ENCODE data around the gene SLC16A2.
"Not testable (repeated sequence)": the region's sequence is repeated elsewhere in the genome, so short reads cannot be mapped to it uniquely, and the experiment has no call there.

The SLC16A2 gene

DNA sequence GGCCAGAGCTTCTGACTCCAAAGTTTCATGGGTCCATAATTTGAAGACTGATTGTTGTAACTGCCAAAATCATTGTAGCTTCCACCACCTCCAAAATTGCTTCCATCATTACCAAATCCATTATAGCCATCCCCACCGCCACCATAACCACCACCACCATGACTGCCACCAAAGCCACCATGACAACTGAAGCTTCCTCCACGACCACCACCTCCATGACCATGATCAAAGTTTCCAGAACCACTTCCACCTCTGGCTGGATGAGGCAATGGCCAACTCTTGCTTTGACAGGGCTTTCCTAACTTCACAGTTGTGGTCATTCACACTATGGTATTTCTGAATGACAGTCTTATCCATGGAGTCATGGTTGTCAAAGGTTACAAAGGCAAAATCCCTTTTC is 51.8 kb downstream of the SLC16A2 start:
- not testable (repeated sequence) for H3K9me3 ChIP-seq (ENCODE audit: control insufficient read depth, low read length); H3K27me3 ChIP-seq (ENCODE audit: control insufficient read depth, insufficient read depth, low read length); H3K4me1 ChIP-seq (ENCODE audit: control insufficient read depth, insufficient read depth, low read length); H3K9ac ChIP-seq (ENCODE audit: low read length); H3K4me3 ChIP-seq (ENCODE audit: low read length); H3K36me3 ChIP-seq (ENCODE audit: control insufficient read depth, insufficient read depth, low read length)

GRCh38 chrX:74490247-74490646 is 69.0 kb downstream of the SLC16A2 start:
- Histone ChIP-seq H3K4me1 (ENCODE audit: control insufficient read depth, insufficient read depth, low read length) (peaks cover 15% of the 10 kb centered on the region), H3K9ac (ENCODE audit: low read length) (no peak overlapping the region), H3K9me3 (ENCODE audit: control insufficient read depth, low read length) (no peaks in the 10 kb centered on the region), H3K4me3 (ENCODE audit: low read length) (no peak overlapping the region), H3K36me3 (ENCODE audit: control insufficient read depth, insufficient read depth, low read length) (no peaks in the 10 kb centered on the region), H3K27me3 (ENCODE audit: control insufficient read depth, insufficient read depth, low read length) (no peaks in the 10 kb centered on the region)

DNA sequence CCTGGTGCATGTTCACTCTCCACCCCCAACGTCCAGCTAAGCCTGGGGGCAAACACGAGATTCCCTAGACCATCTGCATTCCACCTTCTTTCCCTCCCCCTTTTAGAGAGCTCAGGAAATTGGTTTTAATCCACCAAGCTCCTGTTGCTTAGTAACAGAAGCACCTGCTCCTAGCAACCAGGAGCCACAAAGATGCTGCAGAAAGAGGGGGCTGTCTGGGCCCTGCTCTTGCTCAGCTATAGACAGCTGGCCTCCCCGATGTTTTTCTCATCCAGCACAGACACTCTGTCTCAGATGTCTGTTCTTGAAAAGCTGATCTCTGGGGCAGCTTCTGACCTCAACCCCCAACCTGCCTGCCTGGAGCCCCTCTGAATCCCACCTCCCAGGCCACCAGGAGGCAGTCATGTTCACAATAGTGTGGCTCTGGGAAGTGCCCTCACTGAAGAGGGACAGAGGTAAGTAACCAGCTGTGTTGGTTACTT is 71.5 kb downstream of the SLC16A2 start:
- H3K9me3 ChIP-seq (ENCODE audit: control insufficient read depth, low read length) = no peaks in the 10 kb centered on the region
- no peak overlapping the region for H3K4me3 ChIP-seq (ENCODE audit: low read length)
- H3K9ac ChIP-seq (ENCODE audit: low read length) = no peak overlapping the region
- peaks cover 15% of the 10 kb centered on the region for H3K4me1 ChIP-seq (ENCODE audit: control insufficient read depth, insufficient read depth, low read length)
- H3K36me3 ChIP-seq (ENCODE audit: control insufficient read depth, insufficient read depth, low read length) = no peaks in the 10 kb centered on the region
- no peaks in the 10 kb centered on the region for H3K27me3 ChIP-seq (ENCODE audit: control insufficient read depth, insufficient read depth, low read length)

- no peaks in the 10 kb centered on the region for H3K36me3 ChIP-seq (ENCODE audit: control insufficient read depth, insufficient read depth, low read length)
- H3K4me3 ChIP-seq (ENCODE audit: low read length) = no peak overlapping the region
- H3K9me3 ChIP-seq (ENCODE audit: control insufficient read depth, low read length) = no peaks in the 10 kb centered on the region
- H3K4me1 ChIP-seq (ENCODE audit: control insufficient read depth, insufficient read depth, low read length) = peaks cover 15% of the 10 kb centered on the region
- H3K27me3 ChIP-seq (ENCODE audit: control insufficient read depth, insufficient read depth, low read length) = no peaks in the 10 kb centered on the region
- no peak overlapping the region for H3K9ac ChIP-seq (ENCODE audit: low read length)
These were observed 72.5 kb downstream of the SLC16A2 start for GRCh38 chrX:74493806-74494205.

DNA sequence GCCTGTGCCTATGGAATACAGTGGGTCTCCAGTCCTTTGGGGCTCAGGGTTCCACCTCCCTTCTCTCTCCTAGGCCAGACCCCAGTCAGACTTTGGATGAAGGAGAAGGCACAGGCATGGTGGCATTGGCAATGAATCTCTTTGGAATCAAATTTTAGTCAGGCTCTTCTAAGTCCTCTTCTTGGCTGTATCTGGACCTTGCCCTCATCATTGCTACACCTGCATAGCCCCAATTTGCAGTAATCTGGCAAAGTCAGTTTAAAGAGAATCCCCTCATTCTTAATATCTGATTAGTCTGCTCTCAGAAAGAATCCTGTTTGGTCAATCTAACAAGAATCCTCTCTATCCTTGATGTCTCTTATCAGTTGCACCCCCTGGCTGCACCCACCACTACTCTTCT is 77.6 kb downstream of the SLC16A2 start:
- no peaks in the 10 kb centered on the region for H3K9me3 ChIP-seq (ENCODE audit: control insufficient read depth, low read length)
- no peak overlapping the region for H3K9ac ChIP-seq (ENCODE audit: low read length)
- no peaks in the 10 kb centered on the region for H3K27me3 ChIP-seq (ENCODE audit: control insufficient read depth, insufficient read depth, low read length)
- no peaks in the 10 kb centered on the region for H3K36me3 ChIP-seq (ENCODE audit: control insufficient read depth, insufficient read depth, low read length)
- H3K4me1 ChIP-seq (ENCODE audit: control insufficient read depth, insufficient read depth, low read length) = no peaks in the 10 kb centered on the region
- H3K4me3 ChIP-seq (ENCODE audit: low read length) = no peak overlapping the region

GRCh38 chrX:74500067-74500466 is 78.8 kb downstream of the SLC16A2 start:
- Histone ChIP-seq H3K27me3 (ENCODE audit: control insufficient read depth, insufficient read depth, low read length) (no peaks in the 10 kb centered on the region), H3K4me1 (ENCODE audit: control insufficient read depth, insufficient read depth, low read length) (no peaks in the 10 kb centered on the region), H3K36me3 (ENCODE audit: control insufficient read depth, insufficient read depth, low read length) (no peaks in the 10 kb centered on the region), H3K4me3 (ENCODE audit: low read length) (no peak overlapping the region), H3K9me3 (ENCODE audit: control insufficient read depth, low read length) (no peaks in the 10 kb centered on the region), H3K9ac (ENCODE audit: low read length) (no peak overlapping the region)

- no peaks in the 10 kb centered on the region for H3K4me1 ChIP-seq (ENCODE audit: control insufficient read depth, insufficient read depth, low read length)
- no peak overlapping the region for H3K9ac ChIP-seq (ENCODE audit: low read length)
- H3K4me3 ChIP-seq (ENCODE audit: low read length) = no peak overlapping the region
- no peaks in the 10 kb centered on the region for H3K27me3 ChIP-seq (ENCODE audit: control insufficient read depth, insufficient read depth, low read length)
- H3K9me3 ChIP-seq (ENCODE audit: control insufficient read depth, low read length) = no peaks in the 10 kb centered on the region
- H3K36me3 ChIP-seq (ENCODE audit: control insufficient read depth, insufficient read depth, low read length) = no peaks in the 10 kb centered on the region
These were observed 79.3 kb downstream of the SLC16A2 start for GRCh38 chrX:74500555-74500954.

DNA sequence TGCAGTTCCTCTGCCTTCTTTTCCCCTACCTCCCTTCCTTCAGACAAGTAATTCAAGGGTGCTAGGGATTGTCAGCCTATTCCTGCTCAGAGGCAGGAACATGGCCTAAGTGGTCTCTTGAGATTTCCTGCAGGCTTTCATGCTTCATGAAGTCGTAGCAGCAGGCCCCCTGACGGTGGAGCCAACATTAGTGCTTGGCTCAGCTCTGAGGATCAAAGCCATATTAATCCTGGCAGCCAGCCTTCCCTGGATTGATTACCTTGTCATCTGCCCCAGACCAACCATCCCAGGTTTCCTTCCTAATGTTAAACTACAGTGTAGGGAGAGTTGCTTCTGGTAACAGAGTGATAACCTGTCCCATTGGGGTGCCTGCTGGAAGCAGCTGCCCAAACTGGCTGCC is 84.1 kb downstream of the SLC16A2 start:
- no peaks in the 10 kb centered on the region for H3K36me3 ChIP-seq (ENCODE audit: control insufficient read depth, insufficient read depth, low read length)
- no peaks in the 10 kb centered on the region for H3K9me3 ChIP-seq (ENCODE audit: control insufficient read depth, low read length)
- no peak overlapping the region for H3K4me3 ChIP-seq (ENCODE audit: low read length)
- no peaks in the 10 kb centered on the region for H3K27me3 ChIP-seq (ENCODE audit: control insufficient read depth, insufficient read depth, low read length)
- H3K9ac ChIP-seq (ENCODE audit: low read length) = no peak overlapping the region
- no peaks in the 10 kb centered on the region for H3K4me1 ChIP-seq (ENCODE audit: control insufficient read depth, insufficient read depth, low read length)

DNA sequence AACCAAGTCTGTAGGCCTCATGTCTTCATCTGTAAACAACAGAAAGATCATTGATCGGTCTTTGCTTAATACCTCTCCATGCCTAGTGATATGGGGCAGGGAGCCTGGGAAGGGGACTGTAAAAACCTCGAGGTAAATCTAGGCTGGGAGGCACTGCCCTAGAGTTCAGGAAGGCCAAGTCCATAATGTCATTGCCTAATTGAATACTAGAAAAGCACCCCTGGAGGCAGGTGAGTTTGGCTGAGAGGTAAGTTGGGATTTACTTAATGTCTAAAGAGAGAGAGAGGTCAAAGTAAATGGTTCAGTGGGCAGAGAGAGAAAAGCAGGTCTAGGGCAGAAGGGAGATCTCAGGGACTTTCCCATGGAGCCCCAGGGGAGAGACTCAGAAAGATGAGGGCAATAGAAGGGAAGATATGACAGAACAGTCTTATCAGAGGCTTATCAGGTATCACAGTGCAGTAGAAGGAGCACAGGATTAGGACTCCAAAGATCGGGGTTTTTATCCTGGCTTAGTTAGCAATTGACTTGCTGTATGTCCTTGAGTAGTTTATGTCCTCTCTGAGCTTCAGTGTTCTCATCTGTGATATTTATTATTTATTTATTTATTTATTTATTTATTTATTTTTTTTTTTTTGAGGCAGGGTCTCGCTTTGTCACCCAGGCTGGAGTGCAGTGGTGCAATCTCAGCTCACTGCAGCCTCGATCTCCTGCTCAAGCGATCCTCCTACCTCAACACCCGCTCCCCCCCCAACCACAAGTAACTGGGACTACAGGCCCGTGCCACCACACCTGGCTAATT is 85.2 kb downstream of the SLC16A2 start:
- no peaks in the 10 kb centered on the region for H3K9me3 ChIP-seq (ENCODE audit: control insufficient read depth, low read length)
- no peak overlapping the region for H3K9ac ChIP-seq (ENCODE audit: low read length)
- no peak overlapping the region for H3K4me3 ChIP-seq (ENCODE audit: low read length)
- H3K27me3 ChIP-seq (ENCODE audit: control insufficient read depth, insufficient read depth, low read length) = no peaks in the 10 kb centered on the region
- H3K4me1 ChIP-seq (ENCODE audit: control insufficient read depth, insufficient read depth, low read length) = no peaks in the 10 kb centered on the region
- H3K36me3 ChIP-seq (ENCODE audit: control insufficient read depth, insufficient read depth, low read length) = no peaks in the 10 kb centered on the region

GRCh38 chrX:74507191-74507590 is 85.9 kb downstream of the SLC16A2 start:
- H3K27me3 ChIP-seq (ENCODE audit: control insufficient read depth, insufficient read depth, low read length) = no peaks in the 10 kb centered on the region
- H3K9ac ChIP-seq (ENCODE audit: low read length) = no peak overlapping the region
- no peak overlapping the region for H3K4me3 ChIP-seq (ENCODE audit: low read length)
- H3K36me3 ChIP-seq (ENCODE audit: control insufficient read depth, insufficient read depth, low read length) = no peaks in the 10 kb centered on the region
- no peaks in the 10 kb centered on the region for H3K9me3 ChIP-seq (ENCODE audit: control insufficient read depth, low read length)
- H3K4me1 ChIP-seq (ENCODE audit: control insufficient read depth, insufficient read depth, low read length) = no peaks in the 10 kb centered on the region

- Histone ChIP-seq H3K27me3 (ENCODE audit: control insufficient read depth, insufficient read depth, low read length) (no peaks in the 10 kb centered on the region), H3K9me3 (ENCODE audit: control insufficient read depth, low read length) (no peaks in the 10 kb centered on the region), H3K4me1 (ENCODE audit: control insufficient read depth, insufficient read depth, low read length) (no peaks in the 10 kb centered on the region), H3K36me3 (ENCODE audit: control insufficient read depth, insufficient read depth, low read length) (no peaks in the 10 kb centered on the region), H3K9ac (ENCODE audit: low read length) (no peak overlapping the region), H3K4me3 (ENCODE audit: low read length) (no peak overlapping the region)
These were observed 88.7 kb downstream of the SLC16A2 start for GRCh38 chrX:74509989-74510388.

DNA sequence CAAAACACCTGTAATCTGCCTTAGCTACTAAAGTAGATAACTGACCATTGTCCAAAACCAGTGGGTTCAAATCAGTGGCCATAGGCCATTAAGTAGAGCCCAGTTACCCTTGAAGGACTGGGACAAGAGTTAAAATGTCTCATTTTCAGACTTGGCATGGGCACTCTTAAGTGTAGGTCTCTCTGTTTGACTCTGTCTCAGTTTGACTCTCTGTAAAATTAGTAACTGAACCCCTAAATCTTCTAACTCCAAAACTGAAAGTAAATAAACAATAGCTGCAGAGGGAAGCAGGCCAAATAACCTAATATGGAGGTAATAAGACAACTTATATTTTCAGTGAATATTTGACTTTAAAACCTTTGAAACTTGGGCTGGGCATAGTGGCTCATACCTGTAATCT is 89.1 kb downstream of the SLC16A2 start:
- Histone ChIP-seq H3K9ac (ENCODE audit: low read length) (no peak overlapping the region), H3K4me1 (ENCODE audit: control insufficient read depth, insufficient read depth, low read length) (no peaks in the 10 kb centered on the region), H3K9me3 (ENCODE audit: control insufficient read depth, low read length) (no peaks in the 10 kb centered on the region), H3K36me3 (ENCODE audit: control insufficient read depth, insufficient read depth, low read length) (no peaks in the 10 kb centered on the region), H3K4me3 (ENCODE audit: low read length) (no peak overlapping the region), H3K27me3 (ENCODE audit: control insufficient read depth, insufficient read depth, low read length) (no peaks in the 10 kb centered on the region)

- no peaks in the 10 kb centered on the region for H3K36me3 ChIP-seq (ENCODE audit: control insufficient read depth, insufficient read depth, low read length)
- H3K27me3 ChIP-seq (ENCODE audit: control insufficient read depth, insufficient read depth, low read length) = no peaks in the 10 kb centered on the region
- no peaks in the 10 kb centered on the region for H3K9me3 ChIP-seq (ENCODE audit: control insufficient read depth, low read length)
- no peak overlapping the region for H3K4me3 ChIP-seq (ENCODE audit: low read length)
- H3K4me1 ChIP-seq (ENCODE audit: control insufficient read depth, insufficient read depth, low read length) = no peaks in the 10 kb centered on the region
- no peak overlapping the region for H3K9ac ChIP-seq (ENCODE audit: low read length)
These were observed 90.4 kb downstream of the SLC16A2 start for GRCh38 chrX:74511704-74512103.

All from mucosa of stomach (tissue), 1 donor.